Upper lobe of left lung (tissue), 4 donors: ENCODE data around the gene ZNF556.

Experiments used
- CTCF ChIP-seq, 6 experiments: fragments of 450-650 bp in 4 of 6; fragments of 200-600 bp in 2 of 6; sonication (generic) in 2 of 6; IDR thresholded peaks; one replicate each; pipeline ENCODE4 v1.5.1; 2016 to 2019; ENCODE audit warnings: antibody characterized with exemption in 6 of 6
- POLR2A ChIP-seq, 4 donors: fragments of 450-650 bp; IDR thresholded peaks; one replicate each; pipeline ENCODE4 v1.5.1; 2016 to 2017; ENCODE audit warnings: antibody characterized with exemption in 4 of 4, mild to moderate bottlenecking in 2 of 4

DNA sequence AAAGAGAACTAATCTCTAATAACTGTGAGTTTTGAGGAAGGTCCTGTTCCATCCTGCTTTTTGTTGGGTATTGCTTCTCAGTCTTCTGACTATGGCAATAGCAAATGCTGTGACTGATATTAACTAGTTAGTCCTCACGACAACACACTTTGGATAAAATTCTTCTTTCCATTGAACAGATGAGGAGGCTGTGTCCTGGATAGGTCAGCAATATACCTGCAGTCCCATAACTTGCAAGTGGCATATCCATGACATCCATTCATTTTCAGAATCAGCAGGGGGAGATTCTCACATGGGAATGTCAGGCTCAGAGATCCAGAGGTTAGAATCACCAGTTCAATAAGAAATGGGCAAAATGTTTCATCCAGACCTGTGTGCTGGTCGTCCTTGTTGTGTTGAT is 40.1 kb upstream of the ZNF556 start:
- TF ChIP-seq CTCF (IDR thresholded peaks at IDR 0.05), result no peak
- no peak for TF ChIP-seq POLR2A (IDR thresholded peaks at IDR 0.05)
